GM19324 (cell line): ENCODE measurements around the gene CAMSAP1.

Experiments
- ATAC-seq: cut with Tn5 transposase; IDR thresholded peaks from one replicate; pipeline ENCODE4 v1.9.1; 2021; ENCODE audit warnings: mild to moderate bottlenecking, moderate library complexity; ENCODE audit not compliant: unreplicated experiment, low FRiP score

The CAMSAP1 gene

GRCh38 chr9:135939351-135940265, 32.3 kb upstream of the CAMSAP1 start:
- ATAC-seq, result no peak

GRCh38 chr9:135937521-135938489, 30.5 kb upstream of the CAMSAP1 start:
- no peak for ATAC-seq

- ATAC-seq, result no peak
These were observed 25.8 kb upstream of the CAMSAP1 start for GRCh38 chr9:135933114-135933513.

GRCh38 chr9:135932656-135933055, 25.3 kb upstream of the CAMSAP1 start:
- ATAC-seq, result no peak

- no peak for ATAC-seq
These were observed 24.0 kb upstream of the CAMSAP1 start for GRCh38 chr9:135931349-135931820.

- no peak for ATAC-seq
These were observed 23.4 kb upstream of the CAMSAP1 start for GRCh38 chr9:135930446-135931345.

GRCh38 chr9:135929656-135930445, 22.5 kb upstream of the CAMSAP1 start:
- no peak for ATAC-seq

- no peak for ATAC-seq
These were observed 21.6 kb upstream of the CAMSAP1 start for GRCh38 chr9:135928731-135929655.

GRCh38 chr9:135928074-135928730, 20.9 kb upstream of the CAMSAP1 start:
- ATAC-seq, result no peak

- no peak for ATAC-seq
These were observed 20.1 kb upstream of the CAMSAP1 start for GRCh38 chr9:135927195-135928013.

GRCh38 chr9:135926402-135927194, 19.3 kb upstream of the CAMSAP1 start:
- ATAC-seq, result no peak

- ATAC-seq, result no peak
These were observed 18.3 kb upstream of the CAMSAP1 start for GRCh38 chr9:135925496-135926133.

GRCh38 chr9:135924628-135925338, 17.4 kb upstream of the CAMSAP1 start:
- ATAC-seq, result no peak

- no peak for ATAC-seq
These were observed 16.2 kb upstream of the CAMSAP1 start for GRCh38 chr9:135923508-135923907.

GRCh38 chr9:135921749-135922310, 14.5 kb upstream of the CAMSAP1 start:
- no peak for ATAC-seq
